ENCODE results near the gene PNLIPRP3. TPM values are rescaled to one million over a fixed set of nuclear protein-coding genes. Genes with fewer than 3 reads are reported as not detected.

Gene PNLIPRP3
- total and polyA plus RNA-seq, 9 of the 15 experiments (the other 6 are each of a cell fraction or from before 2014, with no cell fraction given), result not detected

GRCh38 chr10:116522803-116523381 is 95.2 kb downstream of the PNLIPRP3 start:
- FAIRE-seq, result no peak
- CTCF ChIA-PET (ENCODE audit: low intra/inter-chr PET ratio), result no interaction called here

GRCh38 chr10:116524736-116525135 is 97.1 kb downstream of the PNLIPRP3 start:
- Histone ChIP-seq H3K9me1 (ENCODE audit: control insufficient read depth, insufficient read depth, low read length) (no peaks in the 10 kb centered on the region), H3K27ac (ENCODE audit: extremely low read depth, low read depth, low read length) (no peak overlapping the region), H3K36me3 (ENCODE audit: control insufficient read depth, insufficient read depth, low read length) (no peaks in the 10 kb centered on the region), H3K4me2 (ENCODE audit: insufficient read depth, low read length) (no peak overlapping the region), H4K20me1 (replicated peaks; ENCODE audit: control insufficient read depth, insufficient read depth, low read length) (no peaks in the 10 kb centered on the region), H3K4me1 (replicated peaks in 1 of 2; ENCODE audit: control insufficient read depth in 2 of 2, insufficient read depth in 2 of 2, low read length in 2 of 2) (no peaks in the 10 kb centered on the region), H3K9ac (ENCODE audit: insufficient read depth in 1 of 2, low read depth in 2 of 2, low read length in 2 of 2) (no peak overlapping the region), H3K79me2 (ENCODE audit: control insufficient read depth, insufficient read depth, low read length) (no peaks in the 10 kb centered on the region), H2AFZ (ENCODE audit: low read depth, low read length) (no peak overlapping the region), H3K9me3 (replicated peaks; ENCODE audit: control insufficient read depth, insufficient read depth, low read depth, low read length) (no peaks in the 10 kb centered on the region), H3K4me3 (no peak overlapping the region), H3K27me3 (ENCODE audit: control insufficient read depth in 2 of 2, insufficient read depth in 2 of 2, low read length in 2 of 2) (no peaks in the 10 kb centered on the region)
- ATAC-seq (no peak), DNase-seq (ENCODE audit: extremely low read depth in 1 of 4, low spot score in 3 of 4) (no peak), FAIRE-seq (no peak)
- BruUV-seq (replicated peaks), result no TSS peak
- ChIA-PET CTCF (ENCODE audit: low intra/inter-chr PET ratio) (no interaction called here), POLR2A (no interaction called here)
- TF ChIP-seq TARDBP (IDR thresholded peaks at IDR 0.05) (no peak), TCF3 (CRISPR knock-in tag; IDR thresholded peaks at IDR 0.05) (no peak), MTA1 (IDR thresholded peaks at IDR 0.05; ENCODE audit: borderline replicate concordance) (no peak), PRPF4 (IDR thresholded peaks at IDR 0.05; ENCODE audit: insufficient read depth, low read depth, low read length, poor library complexity, severe bottlenecking) (no peak), SREBF1 (IDR thresholded peaks at IDR 0.05; ENCODE audit: borderline replicate concordance, low read depth, low read length) (no peak), BRCA1 (IDR thresholded peaks at IDR 0.05) (no peak), BRCA1 (CRISPR knock-in tag; IDR thresholded peaks at IDR 0.05) (no peak)
- in situ Hi-C loops (cut with MboI), result no loop called here
- 0% methylated on average over 3 of the region's 3 CpGs for WGBS (ENCODE audit: insufficient coverage, low coverage, missing lambda C conversion rate)
- intact Hi-C loops (cut with micrococcal nuclease), result no loop called here

More at GRCh38 chr10:116522803-116523381, 95.2 kb downstream of the PNLIPRP3 start:
- Histone ChIP-seq H3K9me1 (ENCODE audit: control insufficient read depth, insufficient read depth, low read length) (no peaks in the 10 kb centered on the region), H3K27ac (ENCODE audit: extremely low read depth, low read depth, low read length) (no peak overlapping the region), H3K9me3 (replicated peaks; ENCODE audit: control insufficient read depth, insufficient read depth, low read depth, low read length) (no peaks in the 10 kb centered on the region), H3K4me1 (replicated peaks in 1 of 2; ENCODE audit: control insufficient read depth in 2 of 2, insufficient read depth in 2 of 2, low read length in 2 of 2) (no peaks in the 10 kb centered on the region), H3K4me3 (no peak overlapping the region), H3K27me3 (ENCODE audit: control insufficient read depth in 2 of 2, insufficient read depth in 2 of 2, low read length in 2 of 2) (no peaks in the 10 kb centered on the region), H2AFZ (ENCODE audit: low read depth, low read length) (no peak overlapping the region), H3K36me3 (ENCODE audit: control insufficient read depth, insufficient read depth, low read length) (no peaks in the 10 kb centered on the region), H4K20me1 (replicated peaks; ENCODE audit: control insufficient read depth, insufficient read depth, low read length) (no peaks in the 10 kb centered on the region), H3K79me2 (ENCODE audit: control insufficient read depth, insufficient read depth, low read length) (no peaks in the 10 kb centered on the region), H3K9ac (ENCODE audit: insufficient read depth in 1 of 2, low read depth in 2 of 2, low read length in 2 of 2) (no peak overlapping the region), H3K4me2 (ENCODE audit: insufficient read depth, low read length) (no peak overlapping the region)
- TF ChIP-seq TCF3 (CRISPR knock-in tag; IDR thresholded peaks at IDR 0.05) (no peak), RBM15 (IDR thresholded peaks at IDR 0.05; ENCODE audit: insufficient read depth, low read length) (no peak)
- 0% methylated on average over 8 of the region's 8 CpGs for WGBS (ENCODE audit: insufficient coverage, low coverage, missing lambda C conversion rate)
- DNase-seq (ENCODE audit: extremely low read depth in 1 of 4, low spot score in 3 of 4) (no peak), ATAC-seq (no peak)
- BruUV-seq (replicated peaks), result no TSS peak
- in situ Hi-C loops (cut with MboI) (no loop called here), intact Hi-C loops (cut with micrococcal nuclease) (no loop called here)
- POLR2A ChIA-PET, result no interaction called here

All from K562 (cell line).